Measurements from ENCODE around the gene DEDD2.

Gene DEDD2

GRCh38 chr19:42239544-42240220, 22.2 kb upstream of the DEDD2 start:
- no peaks in the 10 kb centered on the region for H3K27me3 ChIP-seq (ENCODE audit: insufficient read depth, poor library complexity, severe bottlenecking)
- no peak overlapping the region for H3K27ac ChIP-seq (replicated peaks)
- H3K4me3 ChIP-seq (replicated peaks; ENCODE audit: insufficient read depth, low read length) = no peak overlapping the region
- TF ChIP-seq GABPA (IDR thresholded peaks at IDR 0.05; ENCODE audit: low read depth) (no peak), SPI1 (IDR thresholded peaks at IDR 0.05; ENCODE audit: borderline replicate concordance, low read depth) (no peak), REST (IDR thresholded peaks at IDR 0.05; ENCODE audit: insufficient replicate concordance, low read depth) (no peak), CTCF (IDR thresholded peaks at IDR 0.05; ENCODE audit: insufficient read depth, low read length) (no peak)
- DNase-seq (ENCODE audit: low read depth in 1 of 2, low spot score in 1 of 2) = no peak

GRCh38 chr19:42235181-42235580, 17.7 kb upstream of the DEDD2 start:
- H3K27ac ChIP-seq (replicated peaks) = no peak overlapping the region
- no peak overlapping the region for H3K4me3 ChIP-seq (replicated peaks; ENCODE audit: insufficient read depth, low read length)
- TF ChIP-seq REST (IDR thresholded peaks at IDR 0.05; ENCODE audit: insufficient replicate concordance, low read depth) (no peak), POLR2AphosphoS5 (IDR thresholded peaks at IDR 0.05; ENCODE audit: low read depth) (no peak), GABPA (IDR thresholded peaks at IDR 0.05; ENCODE audit: low read depth) (no peak), CTCF (IDR thresholded peaks at IDR 0.05; ENCODE audit: insufficient read depth, low read length) (no peak), SPI1 (IDR thresholded peaks at IDR 0.05; ENCODE audit: borderline replicate concordance, low read depth) (no peak)
- H3K27me3 ChIP-seq (ENCODE audit: insufficient read depth, poor library complexity, severe bottlenecking) = no peaks in the 10 kb centered on the region
- no peak for DNase-seq (ENCODE audit: low read depth in 1 of 2, low spot score in 1 of 2)

GRCh38 chr19:42234364-42234763, 16.9 kb upstream of the DEDD2 start:
- no peak for DNase-seq (ENCODE audit: low read depth in 1 of 2, low spot score in 1 of 2)
- H3K27me3 ChIP-seq (ENCODE audit: insufficient read depth, poor library complexity, severe bottlenecking) = no peaks in the 10 kb centered on the region
- H3K4me3 ChIP-seq (replicated peaks; ENCODE audit: insufficient read depth, low read length) = no peak overlapping the region
- no peak overlapping the region for H3K27ac ChIP-seq (replicated peaks)
- TF ChIP-seq SPI1 (IDR thresholded peaks at IDR 0.05; ENCODE audit: borderline replicate concordance, low read depth) = no peak
- no peak for TF ChIP-seq REST (IDR thresholded peaks at IDR 0.05; ENCODE audit: insufficient replicate concordance, low read depth)
- TF ChIP-seq CTCF (IDR thresholded peaks at IDR 0.05; ENCODE audit: insufficient read depth, low read length) = no peak
- no peak for TF ChIP-seq GABPA (IDR thresholded peaks at IDR 0.05; ENCODE audit: low read depth)
- no peak for TF ChIP-seq POLR2AphosphoS5 (IDR thresholded peaks at IDR 0.05; ENCODE audit: low read depth)

Measured in HL-60 (cell line).